ENCODE results near the gene TH. TPM values are rescaled to one million over a fixed set of nuclear protein-coding genes. Genes with fewer than 3 reads are reported as not detected.

TH gene
- polyA plus RNA-seq, 1 of the 3 experiments (the other 2 are of a cell fraction) = not detected

DNA sequence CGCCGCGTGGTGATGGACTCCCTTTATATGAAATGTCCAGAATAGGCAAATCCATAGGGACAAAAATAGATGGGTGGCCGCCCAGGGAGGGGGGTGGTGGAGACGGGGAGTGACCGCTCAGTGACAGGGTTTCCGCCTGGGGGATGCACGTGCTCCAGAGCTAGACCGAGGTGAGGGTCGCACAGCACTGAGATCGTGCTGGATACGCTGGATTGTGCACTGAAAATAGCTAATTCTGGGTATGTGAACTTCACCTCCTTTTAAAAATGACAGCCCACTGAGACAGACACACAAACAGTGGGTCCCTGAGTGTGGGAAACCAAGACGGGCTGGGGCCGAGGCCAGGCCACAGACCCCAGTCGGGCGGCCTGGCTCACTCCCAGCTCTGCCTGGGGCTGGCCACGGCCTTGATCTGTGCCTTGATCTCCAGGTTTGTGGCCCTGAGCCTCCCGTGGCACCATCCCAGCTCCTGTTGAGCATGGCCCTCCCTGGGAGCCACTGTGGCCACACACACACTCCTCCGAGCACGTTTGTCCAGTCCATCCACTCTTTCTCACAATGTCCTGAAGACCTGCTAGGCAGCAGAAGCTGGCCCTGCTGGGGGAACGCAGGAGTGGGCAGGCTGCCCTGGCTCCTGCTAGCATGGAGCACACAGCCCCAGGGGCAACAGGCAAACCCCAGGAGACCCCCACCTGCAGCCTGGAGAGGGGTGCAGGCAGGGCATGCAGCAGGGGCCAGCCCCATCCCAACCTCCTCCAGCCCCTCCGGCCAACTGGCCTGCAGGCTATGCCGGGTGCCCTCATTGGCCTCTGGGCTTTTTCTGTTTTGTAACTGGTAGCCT, 41.0 kb upstream of the TH start:
- CTCF ChIA-PET = interaction anchor here (0.8 to 2.8 kb wide), 3 partner anchors 14 to 208 kb away, joined by 3 to 12 read pairs (median 9); no protein-coding TSS in a partner anchor
- POLR2A ChIA-PET = interaction anchor here (0.9 kb wide), 1 partner anchor 10 kb away, joined by 3 read pairs; no protein-coding TSS in a partner anchor
- H3K27me3 ChIP-seq (ENCODE audit: insufficient read depth) = no peaks in the 10 kb centered on the region
- no peaks in the 10 kb centered on the region for H3K9me3 ChIP-seq
- H3K79me2 ChIP-seq (ENCODE audit: insufficient read depth) = no peaks in the 10 kb centered on the region
- H3K4me2 ChIP-seq = no peak overlapping the region
- TF ChIP-seq, protein P1, sequence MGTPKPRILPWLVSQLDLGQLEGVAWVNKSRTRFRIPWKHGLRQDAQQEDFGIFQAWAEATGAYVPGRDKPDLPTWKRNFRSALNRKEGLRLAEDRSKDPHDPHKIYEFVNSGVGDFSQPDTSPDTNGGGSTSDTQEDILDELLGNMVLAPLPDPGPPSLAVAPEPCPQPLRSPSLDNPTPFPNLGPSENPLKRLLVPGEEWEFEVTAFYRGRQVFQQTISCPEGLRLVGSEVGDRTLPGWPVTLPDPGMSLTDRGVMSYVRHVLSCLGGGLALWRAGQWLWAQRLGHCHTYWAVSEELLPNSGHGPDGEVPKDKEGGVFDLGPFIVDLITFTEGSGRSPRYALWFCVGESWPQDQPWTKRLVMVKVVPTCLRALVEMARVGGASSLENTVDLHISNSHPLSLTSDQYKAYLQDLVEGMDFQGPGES (IDR thresholded peaks at IDR 0.05; ENCODE audit: low read depth, low read length) = no peak
- TF ChIP-seq TCF12 (IDR thresholded peaks at IDR 0.05) (no peak), GATA2 (CRISPR knock-in tag; IDR thresholded peaks at IDR 0.05) (no peak), POLR2AphosphoS5 (IDR thresholded peaks at IDR 0.05; ENCODE audit: low read depth, low read length) (no peak), TEAD4 (IDR thresholded peaks at IDR 0.05; ENCODE audit: borderline replicate concordance, insufficient read depth) (no peak)
- TF ChIP-seq, protein P2, sequence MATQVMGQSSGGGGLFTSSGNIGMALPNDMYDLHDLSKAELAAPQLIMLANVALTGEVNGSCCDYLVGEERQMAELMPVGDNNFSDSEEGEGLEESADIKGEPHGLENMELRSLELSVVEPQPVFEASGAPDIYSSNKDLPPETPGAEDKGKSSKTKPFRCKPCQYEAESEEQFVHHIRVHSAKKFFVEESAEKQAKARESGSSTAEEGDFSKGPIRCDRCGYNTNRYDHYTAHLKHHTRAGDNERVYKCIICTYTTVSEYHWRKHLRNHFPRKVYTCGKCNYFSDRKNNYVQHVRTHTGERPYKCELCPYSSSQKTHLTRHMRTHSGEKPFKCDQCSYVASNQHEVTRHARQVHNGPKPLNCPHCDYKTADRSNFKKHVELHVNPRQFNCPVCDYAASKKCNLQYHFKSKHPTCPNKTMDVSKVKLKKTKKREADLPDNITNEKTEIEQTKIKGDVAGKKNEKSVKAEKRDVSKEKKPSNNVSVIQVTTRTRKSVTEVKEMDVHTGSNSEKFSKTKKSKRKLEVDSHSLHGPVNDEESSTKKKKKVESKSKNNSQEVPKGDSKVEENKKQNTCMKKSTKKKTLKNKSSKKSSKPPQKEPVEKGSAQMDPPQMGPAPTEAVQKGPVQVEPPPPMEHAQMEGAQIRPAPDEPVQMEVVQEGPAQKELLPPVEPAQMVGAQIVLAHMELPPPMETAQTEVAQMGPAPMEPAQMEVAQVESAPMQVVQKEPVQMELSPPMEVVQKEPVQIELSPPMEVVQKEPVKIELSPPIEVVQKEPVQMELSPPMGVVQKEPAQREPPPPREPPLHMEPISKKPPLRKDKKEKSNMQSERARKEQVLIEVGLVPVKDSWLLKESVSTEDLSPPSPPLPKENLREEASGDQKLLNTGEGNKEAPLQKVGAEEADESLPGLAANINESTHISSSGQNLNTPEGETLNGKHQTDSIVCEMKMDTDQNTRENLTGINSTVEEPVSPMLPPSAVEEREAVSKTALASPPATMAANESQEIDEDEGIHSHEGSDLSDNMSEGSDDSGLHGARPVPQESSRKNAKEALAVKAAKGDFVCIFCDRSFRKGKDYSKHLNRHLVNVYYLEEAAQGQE (IDR thresholded peaks at IDR 0.05; ENCODE audit: low read depth, low read length) = no peak
- TF ChIP-seq, protein P3, sequence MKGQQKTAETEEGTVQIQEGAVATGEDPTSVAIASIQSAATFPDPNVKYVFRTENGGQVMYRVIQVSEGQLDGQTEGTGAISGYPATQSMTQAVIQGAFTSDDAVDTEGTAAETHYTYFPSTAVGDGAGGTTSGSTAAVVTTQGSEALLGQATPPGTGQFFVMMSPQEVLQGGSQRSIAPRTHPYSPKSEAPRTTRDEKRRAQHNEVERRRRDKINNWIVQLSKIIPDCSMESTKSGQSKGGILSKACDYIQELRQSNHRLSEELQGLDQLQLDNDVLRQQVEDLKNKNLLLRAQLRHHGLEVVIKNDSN (IDR thresholded peaks at IDR 0.05; ENCODE audit: borderline replicate concordance, low read depth) = no peak
- H3F3A ChIP-seq (replicated peaks; ENCODE audit: insufficient read depth) = no peaks in the 10 kb centered on the region
- 68% methylated on average over 14 of the region's 23 CpGs for WGBS (ENCODE audit: low lambda C conversion rate)
- H3K9ac ChIP-seq = no peak overlapping the region
- no peak overlapping the region for H2AFZ ChIP-seq (ENCODE audit: low read depth)
- peak; percentile 65 for DNase-seq
- no peaks in the 10 kb centered on the region for H3K9me2 ChIP-seq
- no peak overlapping the region for H3K4me3 ChIP-seq (ENCODE audit: low read depth in 2 of 2, low read length in 1 of 2)
- H4K20me1 ChIP-seq (ENCODE audit: insufficient read depth) = no peaks in the 10 kb centered on the region
- H3K27ac ChIP-seq (ENCODE audit: low read depth in 2 of 2, low read length in 1 of 2) = no peak overlapping the region
- no peaks in the 10 kb centered on the region for H3K36me3 ChIP-seq (replicated peaks in 1 of 2; ENCODE audit: control insufficient read depth in 1 of 2, insufficient read depth in 2 of 2, low read length in 1 of 2)
- H3K4me1 ChIP-seq (ENCODE audit: control insufficient read depth in 1 of 2, insufficient read depth in 2 of 2, low read depth in 1 of 2, low read length in 1 of 2) = peaks cover 0 to 21% of the 10 kb centered on the region in 2 experiments; a peak in 1 of 4 replicates
